GM21526 (cell line): Measurements from ENCODE around the gene TMEM221.
"Not testable (repeated sequence)": the region's sequence is repeated elsewhere in the genome, so short reads cannot be mapped to it uniquely, and the experiment has no call there.

Experiments
- ATAC-seq: cut with Tn5 transposase; IDR thresholded peaks from one replicate; pipeline ENCODE4 v1.9.1; 2021; ENCODE audit warnings: moderate library complexity; ENCODE audit not compliant: unreplicated experiment, low FRiP score

TMEM221 gene

DNA sequence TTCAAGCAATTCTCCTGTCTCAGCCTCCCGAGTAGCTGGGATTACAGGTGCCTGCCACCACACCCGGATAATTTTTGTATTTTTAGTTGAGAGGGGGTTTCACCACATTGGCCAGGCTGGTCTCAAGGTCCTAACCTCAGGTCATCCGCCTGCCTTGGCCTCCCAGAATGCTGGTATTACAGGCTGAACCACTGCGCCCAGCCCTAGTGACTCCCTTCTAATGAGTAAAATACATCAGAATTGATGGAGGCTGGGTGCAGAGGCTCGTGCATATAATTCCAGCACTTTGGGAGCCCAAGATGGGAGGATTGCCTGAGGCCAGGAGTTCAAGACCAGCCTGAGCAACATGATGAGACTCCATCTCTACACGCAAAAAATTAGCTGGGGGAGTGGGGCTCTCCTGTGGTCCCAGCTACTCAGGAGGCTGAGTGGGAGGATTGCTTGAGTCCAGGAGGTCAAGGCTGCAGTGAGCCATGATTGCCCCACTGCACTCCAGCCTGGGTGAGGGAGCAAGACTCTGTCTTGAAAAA lies 26.6 kb upstream of the TMEM221 start:
- ATAC-seq = not testable (repeated sequence)

DNA sequence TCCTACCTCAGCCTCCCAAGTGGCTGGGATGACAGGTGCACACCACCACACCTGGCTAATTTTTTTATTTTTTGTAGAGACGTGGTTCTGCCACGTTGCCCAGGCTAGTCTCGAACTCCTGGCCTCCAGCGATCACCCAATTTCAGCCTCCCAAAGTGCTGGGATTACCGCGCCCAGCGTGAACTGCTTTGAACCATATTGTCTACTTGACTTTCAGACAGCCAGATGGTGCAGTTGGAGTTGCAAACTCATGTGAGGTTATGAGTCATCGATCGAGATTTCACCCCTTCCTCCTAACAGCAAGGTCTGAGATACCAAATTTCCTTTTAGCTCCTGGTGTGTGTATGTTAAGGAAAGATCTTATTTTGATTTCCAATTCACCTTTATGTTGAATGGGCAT lies 24.6 kb upstream of the TMEM221 start:
- no peak for ATAC-seq

DNA sequence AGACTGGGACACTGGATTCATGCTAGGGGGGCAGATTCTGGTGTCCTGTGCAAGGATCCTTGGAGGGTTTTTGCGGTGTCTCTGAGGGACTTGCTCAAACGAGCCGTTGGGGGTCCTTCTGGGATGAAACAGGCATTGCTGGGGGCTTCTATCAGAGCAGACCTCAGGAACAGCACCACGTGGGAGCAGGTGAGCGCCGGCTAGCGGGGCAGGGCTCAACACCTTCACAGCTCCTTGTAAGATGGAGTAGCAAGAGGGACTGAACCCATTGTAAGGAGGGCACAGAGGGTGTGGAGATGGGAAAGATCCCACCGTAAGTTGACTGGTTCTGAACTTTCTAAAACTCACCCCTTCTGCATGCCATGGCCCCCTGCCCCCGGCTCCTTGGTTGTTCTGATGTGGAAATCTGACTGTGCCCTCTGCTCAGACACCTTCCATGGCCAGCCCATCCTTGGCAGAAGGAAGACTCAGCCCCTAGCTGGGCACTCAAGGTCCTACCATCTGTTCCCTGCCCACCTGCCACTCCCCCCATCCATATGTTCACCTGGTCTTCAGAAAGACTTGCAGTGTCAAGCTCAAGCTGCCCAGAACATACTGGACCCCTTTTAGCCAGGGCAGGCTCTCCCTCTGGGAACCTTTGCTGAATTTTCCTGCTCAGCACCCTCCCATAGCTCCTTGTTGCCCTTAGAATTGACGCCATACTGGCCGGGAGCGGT lies 23.1 kb upstream of the TMEM221 start:
- no peak for ATAC-seq

DNA sequence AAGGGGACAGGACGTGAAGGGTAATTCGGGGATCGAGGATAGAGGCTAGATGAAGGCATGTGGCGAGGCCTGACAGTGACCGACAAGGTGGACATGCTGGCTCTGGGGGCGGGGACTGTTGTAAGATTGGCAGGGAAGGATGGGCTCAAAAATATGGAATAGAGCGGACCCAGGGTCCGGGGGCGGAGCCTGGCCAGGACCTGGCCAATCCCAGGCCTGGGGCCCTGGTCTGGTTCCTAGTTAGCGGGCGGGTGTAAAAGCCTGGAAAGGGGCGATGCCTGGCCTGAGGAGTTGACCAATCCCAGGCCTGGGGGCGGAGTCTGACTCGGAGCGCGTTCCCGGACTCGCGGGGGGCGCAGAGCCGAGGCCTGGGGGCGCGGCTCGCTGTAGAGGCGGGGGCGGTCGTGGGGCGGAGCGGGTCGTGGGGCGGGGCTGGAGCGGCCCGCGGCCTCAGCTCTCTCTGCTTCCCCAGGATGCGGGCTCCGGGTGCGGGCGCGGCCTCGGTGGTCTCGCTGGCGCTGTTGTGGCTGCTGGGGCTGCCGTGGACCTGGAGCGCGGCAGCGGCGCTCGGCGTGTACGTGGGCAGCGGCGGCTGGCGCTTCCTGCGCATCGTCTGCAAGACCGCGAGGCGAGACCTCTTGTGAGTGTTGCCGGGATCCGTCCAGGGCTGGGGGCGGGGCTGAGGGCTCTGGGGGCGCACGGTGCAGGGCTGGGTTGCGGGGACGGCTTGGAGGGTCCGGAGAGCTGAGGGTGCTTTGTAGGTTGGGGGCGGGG lies 21.8 kb upstream of the TMEM221 start, which contains the start of gene SLC27A1:
Gene SLC27A1, plus strand, starts transcription at position 457 of the 774 bp plus-strand sequence. Its CDS starts 17 bp downstream, at position 474.
- ATAC-seq = peak; percentile 66

DNA sequence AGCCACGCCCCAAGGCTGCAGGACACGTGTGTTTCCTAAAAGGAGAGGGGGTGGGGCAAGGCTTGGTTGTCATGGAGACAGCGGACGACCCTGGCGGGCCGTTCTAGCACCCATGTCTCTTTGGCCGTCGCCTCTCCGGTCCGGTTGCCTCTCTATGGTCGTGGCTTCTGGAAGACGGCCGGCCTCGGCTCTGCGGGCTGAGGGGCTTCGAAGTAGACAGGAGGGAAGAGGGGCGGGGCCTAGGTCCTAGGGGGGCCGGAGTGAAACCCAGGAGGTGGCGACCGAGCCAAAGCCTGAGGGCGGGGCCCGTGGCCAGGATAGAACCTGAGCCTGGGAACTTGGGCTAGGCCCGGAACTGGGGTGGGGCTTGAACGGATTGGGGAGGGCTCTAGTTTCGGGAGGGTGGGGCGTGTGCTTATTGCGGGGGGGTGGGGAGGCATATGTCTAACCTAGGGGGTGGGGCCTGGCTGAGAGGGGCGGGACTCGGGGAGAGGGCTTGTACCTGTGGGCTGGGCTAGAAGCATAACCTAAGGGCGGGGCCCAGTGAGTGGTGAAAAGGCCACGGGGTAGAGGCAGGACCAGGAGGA lies 21.1 kb upstream of the TMEM221 start:
- peak; percentile 41 for ATAC-seq

DNA sequence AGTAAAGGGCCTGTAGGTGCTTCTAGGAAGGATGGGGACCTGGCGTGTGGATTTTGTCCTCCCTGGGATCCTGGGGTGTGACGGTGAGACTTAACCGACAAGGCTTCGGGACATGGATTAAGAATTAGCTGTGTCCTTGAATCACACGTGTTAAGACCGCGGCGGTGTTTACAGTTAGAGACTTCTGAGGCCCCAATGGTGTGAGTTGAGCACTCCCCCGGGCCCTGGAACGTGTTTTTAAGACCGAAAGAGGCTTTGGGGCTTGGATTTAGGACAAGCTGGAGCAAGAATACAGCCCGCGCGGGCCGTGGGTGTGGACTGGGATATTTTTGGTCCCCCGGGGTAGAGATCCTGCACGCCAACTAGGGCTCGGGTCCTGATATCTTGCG lies 20.6 kb upstream of the TMEM221 start:
- ATAC-seq = peak; percentile 12

DNA sequence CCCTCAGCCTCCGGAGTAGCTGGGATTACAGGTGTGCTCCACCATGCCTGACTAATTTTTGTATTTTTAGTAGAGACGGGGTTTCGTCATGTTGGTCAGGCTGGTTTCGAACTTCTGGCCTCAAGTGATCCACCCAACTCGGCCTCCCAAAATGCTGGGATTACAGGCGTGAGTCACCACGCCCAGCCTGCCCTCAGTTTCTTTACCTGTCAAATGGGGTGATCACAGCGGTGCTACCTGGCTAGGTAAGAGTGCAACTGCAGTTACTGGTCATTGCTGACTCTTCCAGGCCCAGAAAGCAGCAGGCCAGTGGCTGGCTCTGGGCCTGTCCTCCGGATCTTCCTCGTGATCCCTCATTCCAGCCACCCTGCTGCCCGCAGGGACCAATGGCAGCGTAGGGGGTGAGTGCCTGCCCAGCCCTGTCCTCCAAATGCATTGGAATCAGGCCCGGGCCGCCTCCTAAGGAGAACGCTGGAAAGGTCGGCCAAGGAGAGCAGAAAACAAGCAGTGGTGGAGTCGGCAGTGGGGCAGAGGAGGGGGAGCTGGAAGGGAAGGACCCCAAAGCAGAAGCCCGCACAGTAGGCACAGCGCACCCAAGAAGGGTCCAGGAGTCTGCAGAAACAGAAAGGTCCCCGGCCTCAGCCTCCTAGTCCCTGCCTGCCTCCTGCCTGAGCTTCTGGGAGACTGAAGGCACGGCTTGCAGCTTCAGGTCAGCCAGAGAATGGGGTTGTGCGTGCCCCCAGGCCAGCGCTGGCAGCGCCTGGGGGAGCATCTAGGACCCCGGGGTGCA lies 20.0 kb upstream of the TMEM221 start:
- no peak for ATAC-seq

DNA sequence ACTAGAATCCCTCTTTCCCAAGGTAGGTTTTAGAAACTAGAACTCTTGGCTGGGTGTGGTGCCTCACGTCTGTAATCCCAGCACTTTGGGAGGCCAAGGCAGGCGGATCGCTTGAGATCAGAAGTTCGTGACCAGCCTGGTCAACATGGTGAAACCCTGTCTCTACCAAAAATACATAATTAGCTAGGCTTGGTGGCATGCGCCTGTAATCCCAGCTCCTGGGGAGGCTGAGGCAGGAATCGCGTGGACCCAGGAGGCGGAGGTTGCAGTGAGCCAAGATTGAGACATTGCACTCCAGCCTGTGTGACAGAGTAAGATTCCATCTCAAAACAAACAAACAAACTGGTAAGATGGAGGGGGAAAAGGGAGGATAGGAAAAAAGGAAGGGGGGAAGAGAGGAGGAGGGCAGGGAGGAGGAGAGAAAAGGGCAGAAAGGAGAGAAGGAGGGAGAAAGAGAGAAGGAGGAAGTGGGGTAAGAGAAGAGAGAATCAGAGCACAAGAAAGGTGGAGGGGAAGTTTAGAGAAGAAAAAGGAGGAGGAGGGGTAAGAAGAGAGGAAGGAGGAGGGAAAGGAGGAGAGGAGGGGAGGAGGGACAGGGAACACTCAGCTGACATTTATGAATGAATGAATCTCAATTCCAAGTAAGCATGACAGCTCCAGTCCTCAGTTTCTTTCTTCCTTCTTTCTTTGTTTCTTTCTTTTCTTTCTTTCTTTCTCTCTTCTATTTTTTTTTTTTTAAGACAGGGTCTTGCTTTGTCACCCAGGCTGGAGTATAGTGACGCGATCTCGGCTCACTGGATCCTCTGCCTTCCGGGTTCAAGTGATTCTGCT lies 19.2 kb upstream of the TMEM221 start:
- no peak for ATAC-seq

DNA sequence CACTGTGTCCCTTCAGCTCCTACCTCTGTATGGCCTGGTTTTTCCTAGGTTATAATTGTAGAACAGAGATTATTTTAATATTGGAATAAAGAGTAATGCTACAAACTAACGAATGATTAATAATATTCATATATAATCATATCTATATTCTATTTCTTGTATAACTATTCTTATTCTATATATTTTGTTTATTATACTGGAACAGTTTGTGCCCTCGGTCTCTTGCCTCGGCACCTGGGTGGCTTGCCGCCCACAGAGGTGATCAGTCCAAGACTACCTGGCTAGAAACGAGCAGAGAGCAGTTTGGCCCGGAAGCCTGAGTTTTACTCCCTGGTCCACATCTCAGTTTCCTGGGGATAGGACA lies 18.0 kb upstream of the TMEM221 start:
- no peak for ATAC-seq

DNA sequence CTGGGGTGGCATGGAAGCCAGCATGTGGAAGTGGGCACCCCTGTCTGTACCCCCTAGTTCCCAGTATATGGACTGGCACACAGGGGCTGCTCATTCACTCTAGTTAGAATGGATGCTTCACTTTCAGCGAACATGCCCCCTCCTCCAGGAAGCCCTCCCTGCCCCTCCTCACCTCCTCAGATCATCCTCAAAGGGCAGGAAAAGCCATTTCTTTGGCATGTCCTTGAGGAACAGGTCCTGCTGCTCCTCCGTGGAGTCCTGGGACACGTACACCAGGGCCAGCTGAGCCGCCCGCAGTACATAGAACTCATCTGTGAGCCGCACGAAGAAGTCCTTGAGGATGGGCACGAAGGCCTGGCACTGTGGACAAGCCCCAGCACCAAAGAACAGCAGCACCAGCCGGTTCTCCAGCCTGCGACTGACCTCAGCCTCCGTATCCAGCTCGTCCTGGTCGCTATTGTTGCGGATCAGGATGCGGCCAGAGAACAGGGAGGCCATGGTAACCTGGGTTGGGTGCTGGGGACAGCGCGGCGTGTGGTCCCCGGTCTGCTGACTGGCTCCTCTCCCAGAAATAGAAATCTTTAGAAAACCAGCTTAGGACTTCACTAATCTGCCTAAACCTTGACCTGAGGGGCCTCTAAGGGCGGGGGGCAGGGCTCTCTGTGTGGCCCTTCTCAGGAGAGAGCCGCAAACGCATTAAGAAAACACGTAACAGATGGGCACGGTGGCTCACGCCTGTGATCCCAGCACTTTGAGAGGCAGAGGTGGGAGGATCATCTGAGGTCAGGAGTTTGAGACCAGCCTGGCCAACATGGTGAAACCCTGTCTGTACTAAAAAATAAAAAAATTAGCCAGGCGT lies 12.1 kb upstream of the TMEM221 start, which contains the start of gene NXNL1:
Gene NXNL1, minus strand, starts transcription at position 555 of the 859 bp plus-strand sequence. Its CDS starts 57 bp downstream, at position 498.
- ATAC-seq = no peak

DNA sequence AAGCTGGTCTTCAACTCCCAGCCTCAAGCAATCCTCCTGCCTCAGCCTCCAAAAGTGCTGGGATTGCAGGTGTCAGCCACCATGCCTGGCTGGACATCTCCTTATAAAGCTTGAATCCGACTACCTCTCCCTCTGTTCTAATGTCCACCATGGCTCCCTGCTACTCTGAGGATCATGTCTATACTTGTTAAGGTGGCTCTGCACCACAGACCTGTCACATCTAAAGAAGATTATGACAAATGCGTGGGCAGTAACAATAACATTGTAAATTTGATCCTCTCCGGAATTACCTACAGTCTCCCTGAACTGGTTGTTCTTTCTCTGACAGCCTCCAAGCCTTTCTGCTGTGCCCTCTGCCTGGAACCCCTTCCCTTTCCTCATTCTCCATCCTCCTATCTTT lies 10.5 kb upstream of the TMEM221 start:
- ATAC-seq = no peak

DNA sequence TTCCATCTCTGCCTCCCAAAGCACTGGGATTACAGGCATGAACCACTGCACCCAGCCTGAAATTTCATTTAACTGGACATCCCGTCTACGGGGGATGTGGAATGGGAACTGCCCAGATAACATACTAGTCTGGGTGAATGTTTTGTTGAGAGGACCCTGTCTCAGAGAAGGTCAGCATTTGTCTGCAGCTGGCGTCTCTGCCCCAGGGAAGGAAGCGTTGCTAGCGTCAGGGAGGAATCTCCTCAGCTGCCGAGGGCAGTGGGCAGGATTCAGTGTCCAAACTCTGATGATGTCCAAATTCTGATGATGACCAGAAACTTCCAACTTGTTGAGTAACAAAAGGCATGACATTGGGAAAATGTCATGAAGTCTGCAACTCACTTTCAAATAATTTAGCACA lies 9.1 kb upstream of the TMEM221 start:
- ATAC-seq = no peak

DNA sequence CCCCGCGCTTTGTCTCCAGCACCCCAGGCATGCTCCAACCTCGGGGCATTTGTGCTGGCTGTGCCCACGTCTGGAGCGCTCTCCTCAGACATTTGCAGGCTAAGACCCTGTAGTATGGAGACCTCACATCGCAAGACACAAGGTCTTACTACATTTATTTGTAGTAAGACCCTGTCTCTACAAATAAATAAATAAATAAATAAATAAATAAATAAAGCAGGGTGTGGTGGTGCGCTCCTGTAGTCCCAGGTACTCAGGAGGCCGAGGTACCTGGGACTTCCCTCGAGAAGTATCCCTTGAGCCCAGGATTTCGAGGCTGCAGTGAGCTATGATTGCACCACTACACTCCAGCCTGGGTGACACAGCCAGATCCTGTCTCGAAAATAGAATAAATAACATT lies 7.7 kb upstream of the TMEM221 start:
- no peak for ATAC-seq

DNA sequence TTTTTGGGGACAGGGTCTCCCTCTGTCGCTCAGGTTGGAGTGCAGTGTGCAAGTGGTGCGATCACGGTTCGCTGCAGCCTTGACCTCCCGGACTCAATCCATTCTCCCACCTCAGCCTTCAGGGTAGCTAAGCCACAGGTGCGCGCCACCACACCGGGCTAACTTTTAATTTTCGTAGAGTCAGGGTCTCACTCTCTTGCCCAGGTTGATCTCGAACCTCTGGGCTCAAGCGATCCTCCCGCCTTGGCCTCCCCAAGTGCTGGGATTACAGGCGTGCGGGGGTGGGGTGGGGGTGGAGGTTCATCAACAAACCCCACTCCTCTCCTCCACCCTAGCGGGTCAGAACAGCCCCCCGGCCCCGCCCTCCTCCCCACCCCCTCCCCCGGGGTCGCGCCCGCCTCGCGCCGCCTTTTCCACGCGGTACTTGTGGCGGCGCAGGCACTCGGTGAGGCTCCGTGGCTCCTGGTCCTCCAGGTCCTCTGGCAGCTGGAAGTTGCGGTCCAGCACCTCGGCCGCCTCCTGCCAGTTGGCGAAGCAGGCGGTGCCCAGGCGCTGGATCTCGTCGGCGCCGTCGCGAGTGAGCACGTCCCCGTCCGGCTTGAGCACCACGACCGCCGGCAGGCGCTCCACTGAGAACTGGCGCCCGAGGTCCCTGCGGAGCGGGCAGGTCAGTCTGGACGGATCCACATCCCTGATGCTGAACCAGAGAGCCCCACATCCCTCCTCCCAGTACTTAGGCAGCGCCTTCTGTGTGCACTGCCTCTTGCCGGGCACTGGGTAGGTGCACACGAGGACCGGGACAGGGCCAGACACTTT lies 7.0 kb upstream of the TMEM221 start:
- ATAC-seq = no peak

DNA sequence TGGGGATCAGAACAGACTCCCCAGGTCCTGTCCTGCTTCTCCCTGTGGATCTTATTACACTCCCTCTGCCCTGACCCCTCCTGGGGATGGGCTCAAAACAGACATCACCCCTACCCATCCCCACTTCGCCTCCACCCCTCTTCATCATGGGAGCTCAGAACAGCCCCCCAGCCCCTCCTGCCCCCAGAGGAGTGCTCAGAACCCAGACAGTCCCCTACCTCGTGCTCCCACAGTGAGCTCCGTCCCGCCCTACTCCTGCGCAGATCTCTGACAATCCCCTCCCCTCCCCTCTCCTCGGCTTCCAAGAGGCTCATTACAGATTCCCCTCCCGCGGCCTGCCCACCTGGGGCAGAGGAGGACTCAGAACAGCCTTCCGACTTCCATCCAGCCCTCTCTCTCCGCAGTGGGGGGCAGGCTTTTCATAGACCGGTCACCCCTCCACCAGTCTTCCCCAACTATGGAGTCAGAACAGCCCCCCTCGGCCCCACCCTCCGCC lies 6.2 kb upstream of the TMEM221 start:
- ATAC-seq = no peak

DNA sequence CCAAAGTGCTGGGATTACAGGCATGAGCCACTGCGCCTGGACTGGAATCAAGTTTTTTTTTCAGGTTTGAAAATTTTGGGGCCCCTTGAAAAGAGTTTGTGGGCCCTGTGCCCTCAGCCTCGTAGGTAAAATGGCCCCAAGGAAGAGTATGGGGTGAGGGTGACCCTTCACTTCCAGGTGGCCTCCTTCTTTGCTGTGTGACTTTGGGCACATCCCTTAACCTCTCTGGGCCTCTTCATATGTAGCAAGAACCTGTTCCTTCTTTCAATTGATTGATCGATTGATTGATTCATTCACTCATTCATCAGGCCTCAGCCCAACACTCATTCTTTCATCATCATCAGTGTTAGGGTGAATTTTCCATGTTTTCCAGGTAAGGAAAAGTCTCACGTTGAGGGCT lies 3.4 kb upstream of the TMEM221 start:
- ATAC-seq = no peak

DNA sequence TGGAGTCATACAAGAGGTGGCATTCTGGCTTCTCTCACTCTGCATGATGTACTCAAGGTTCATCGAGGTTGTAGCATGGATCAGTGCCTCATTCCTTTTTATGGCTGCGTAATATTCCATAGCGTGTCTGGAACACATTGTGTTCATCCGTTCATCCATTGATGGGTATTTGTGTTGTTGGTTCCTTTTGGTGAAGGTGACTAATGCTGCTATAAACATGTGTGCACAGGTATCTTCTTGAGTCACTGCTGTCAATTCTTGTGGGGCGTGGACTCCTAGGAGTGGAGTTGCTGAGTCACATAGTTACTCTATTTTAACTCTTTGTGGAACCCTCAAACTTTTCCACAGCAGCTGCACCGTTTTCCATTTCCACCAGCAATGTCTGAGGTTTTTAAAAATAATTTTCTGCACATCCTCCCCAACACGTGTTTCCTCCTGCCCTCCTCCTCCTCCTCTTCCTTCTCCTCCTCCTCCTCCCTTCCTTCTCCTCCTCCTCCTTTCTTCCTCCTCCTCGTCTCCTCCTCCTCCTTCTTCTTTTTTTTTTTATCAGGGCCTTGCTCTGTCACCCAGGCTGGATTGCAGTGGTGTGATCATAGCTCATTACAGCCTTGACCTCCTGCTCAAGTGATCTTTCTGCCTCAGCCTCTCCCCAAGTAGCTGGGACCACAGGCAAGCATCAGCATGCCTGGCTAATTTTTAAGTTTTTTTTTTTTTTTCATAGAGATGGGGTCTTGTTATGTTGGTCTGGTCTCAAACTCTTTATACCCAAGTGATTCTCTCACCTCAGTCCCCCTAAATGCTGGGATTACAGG lies 2.0 kb upstream of the TMEM221 start:
- ATAC-seq = no peak
